VCaP (cell line): Measurements from ENCODE around the gene SRSF11.

ENCODE experiments used
- H3K27ac ChIP-seq: fragments of 450-650 bp; 2 replicates; pipeline ENCODE4 v1.5.1; 2017
- TF ChIP-seq, protein P1 (sequence below): fragments of 450-650 bp; conservative IDR thresholded peaks from 2 replicates; pipeline ENCODE4 v1.5.1; 2017; ENCODE audit warnings: mild to moderate bottlenecking, moderate library complexity

Gene SRSF11

GRCh38 chr1:70224954-70225353, 3.8 kb downstream of the SRSF11 start:
- no peak overlapping the region for H3K27ac ChIP-seq
- TF ChIP-seq, protein P1, sequence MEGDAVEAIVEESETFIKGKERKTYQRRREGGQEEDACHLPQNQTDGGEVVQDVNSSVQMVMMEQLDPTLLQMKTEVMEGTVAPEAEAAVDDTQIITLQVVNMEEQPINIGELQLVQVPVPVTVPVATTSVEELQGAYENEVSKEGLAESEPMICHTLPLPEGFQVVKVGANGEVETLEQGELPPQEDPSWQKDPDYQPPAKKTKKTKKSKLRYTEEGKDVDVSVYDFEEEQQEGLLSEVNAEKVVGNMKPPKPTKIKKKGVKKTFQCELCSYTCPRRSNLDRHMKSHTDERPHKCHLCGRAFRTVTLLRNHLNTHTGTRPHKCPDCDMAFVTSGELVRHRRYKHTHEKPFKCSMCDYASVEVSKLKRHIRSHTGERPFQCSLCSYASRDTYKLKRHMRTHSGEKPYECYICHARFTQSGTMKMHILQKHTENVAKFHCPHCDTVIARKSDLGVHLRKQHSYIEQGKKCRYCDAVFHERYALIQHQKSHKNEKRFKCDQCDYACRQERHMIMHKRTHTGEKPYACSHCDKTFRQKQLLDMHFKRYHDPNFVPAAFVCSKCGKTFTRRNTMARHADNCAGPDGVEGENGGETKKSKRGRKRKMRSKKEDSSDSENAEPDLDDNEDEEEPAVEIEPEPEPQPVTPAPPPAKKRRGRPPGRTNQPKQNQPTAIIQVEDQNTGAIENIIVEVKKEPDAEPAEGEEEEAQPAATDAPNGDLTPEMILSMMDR: no peak

DNA sequence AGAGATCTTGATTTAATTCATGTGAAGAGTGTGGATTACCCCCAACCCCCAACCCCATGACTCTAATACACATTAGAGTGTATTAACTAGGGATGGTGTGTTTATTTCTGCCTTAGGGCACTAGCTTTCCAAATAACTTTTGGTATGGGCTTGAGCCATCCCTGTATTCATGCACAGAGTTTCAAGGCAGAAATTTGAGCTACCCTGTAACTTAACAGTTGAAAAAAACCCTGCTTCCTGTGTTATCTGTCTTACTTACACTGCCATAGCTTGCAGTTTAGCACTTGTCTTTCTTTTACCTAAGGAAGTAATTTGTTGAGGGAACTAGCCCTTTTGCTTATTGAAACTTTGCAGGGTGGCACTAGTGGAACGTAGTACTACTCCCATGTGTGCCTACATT, 6.3 kb downstream of the SRSF11 start:
- TF ChIP-seq, protein P1: no peak
- H3K27ac ChIP-seq: no peak overlapping the region

DNA sequence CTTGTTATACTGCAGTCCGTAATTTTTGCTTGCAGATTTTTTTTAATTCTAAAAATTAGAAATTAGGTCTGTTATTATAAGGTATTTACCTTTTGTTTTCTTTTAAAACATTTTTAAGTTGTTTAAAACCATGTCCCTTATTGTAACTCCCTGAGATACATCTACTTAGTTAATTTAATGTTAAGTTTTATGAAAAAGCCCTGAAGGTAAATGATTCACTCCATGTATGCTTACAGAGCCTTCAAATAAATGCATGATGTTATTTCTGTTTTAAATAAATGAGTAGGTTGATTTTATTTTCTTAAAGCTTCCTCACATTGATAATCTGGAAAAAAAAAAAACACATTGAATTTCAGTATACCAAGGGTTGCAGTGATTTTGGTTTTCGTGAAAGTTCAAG, 7.5 kb downstream of the SRSF11 start:
- no peak overlapping the region for H3K27ac ChIP-seq
- TF ChIP-seq, protein P1: no peak

GRCh38 chr1:70231475-70231874, 10.3 kb downstream of the SRSF11 start:
- TF ChIP-seq, protein P1: no peak
- no peak overlapping the region for H3K27ac ChIP-seq

DNA sequence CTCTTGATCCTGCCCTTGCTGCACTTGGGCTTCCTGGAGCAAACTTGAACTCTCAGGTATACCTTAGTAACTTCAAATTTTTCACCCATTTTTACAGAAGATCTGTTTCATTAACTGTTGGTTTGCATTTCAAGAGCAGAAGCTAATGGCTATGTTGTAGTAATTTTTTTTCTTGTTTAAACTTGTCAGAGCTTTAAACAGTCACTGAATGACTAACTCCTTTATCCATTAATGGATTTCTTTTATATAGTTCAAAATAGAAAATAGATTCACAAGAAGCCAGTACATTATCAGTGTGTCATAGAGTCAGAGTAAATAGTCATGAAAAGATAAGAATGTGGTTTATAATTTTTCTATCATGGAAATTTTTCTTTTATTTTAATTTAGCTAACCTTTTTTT, 13.6 kb downstream of the SRSF11 start:
- TF ChIP-seq, protein P1: no peak
- H3K27ac ChIP-seq: no peak overlapping the region

DNA sequence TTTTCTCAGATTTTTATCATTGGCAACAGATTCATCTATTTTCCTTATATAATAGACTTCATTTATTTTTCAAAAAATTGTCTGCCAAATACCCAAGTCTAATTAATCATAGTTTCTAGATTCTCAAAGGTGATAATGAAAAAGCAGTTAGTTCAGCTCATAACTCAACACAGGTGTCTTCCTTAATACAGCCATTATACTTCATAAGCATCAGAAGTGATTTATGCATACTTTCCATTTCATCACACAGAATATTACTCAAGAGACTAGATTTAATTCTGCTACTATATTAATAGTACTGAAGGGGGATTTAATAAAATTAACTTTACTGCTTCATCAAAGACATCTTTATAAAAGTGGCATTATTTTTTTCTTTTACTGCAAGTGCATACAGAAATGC, 18.8 kb downstream of the SRSF11 start:
- TF ChIP-seq, protein P1: no peak
- H3K27ac ChIP-seq: no peak overlapping the region

DNA sequence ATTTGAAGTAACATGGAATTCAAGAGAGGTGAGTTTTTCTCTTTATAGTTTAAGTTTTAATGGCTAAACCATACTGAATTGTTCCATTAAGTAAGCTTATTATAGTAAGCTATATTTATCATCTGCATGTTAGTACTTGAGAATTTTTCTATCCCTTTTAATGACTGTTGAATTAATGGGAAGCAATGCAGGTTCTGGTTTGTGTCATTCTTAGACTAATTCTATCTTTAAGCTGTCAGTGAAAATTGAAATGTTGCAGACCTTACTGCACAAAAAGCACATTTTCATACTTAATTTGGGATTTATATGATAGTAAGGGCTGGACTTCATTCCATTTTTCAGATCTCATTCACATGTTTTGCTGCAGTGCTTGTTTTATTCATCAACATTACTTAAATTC, 25.9 kb downstream of the SRSF11 start:
- TF ChIP-seq, protein P1: no peak

GRCh38 chr1:70247768-70248167, 26.6 kb downstream of the SRSF11 start:
- H3K27ac ChIP-seq: no peak overlapping the region
- TF ChIP-seq, protein P1: no peak

More for the DNA sequence above, 25.9 kb downstream of the SRSF11 start:
- no peak overlapping the region for H3K27ac ChIP-seq
